SK-N-SH (cell line): ENCODE measurements around the gene SPOUT1. TPM values are rescaled to one million over a fixed set of nuclear protein-coding genes. Genes with fewer than 3 reads are reported as not detected.

Source experiments
- CTCF ChIA-PET: fragments of 300-600, 350-600 bp; formaldehyde crosslinking; extraction: SDS; loops from one replicate; lab custom pipeline; 2021; lab: Yijun Ruan, JAX
- POLR2A ChIA-PET: fragments of 350-600 bp; sonication (Branson Sonifier 250); formaldehyde crosslinking; extraction: SDS; loops from one replicate; lab custom pipeline; 2020; ENCODE audit warnings: antibody characterized with exemption, inconsistent platforms; lab: Yijun Ruan, JAX
- DNase-seq: peaks from one replicate; pipeline ENCODE4 v3.0.0; 2012
- H2AFZ ChIP-seq: fragments of 200-600 bp; sonication (generic); 2 replicates; pipeline ENCODE4 v1.8.1; 2016; ENCODE audit warnings: antibody characterized with exemption, mild to moderate bottlenecking, low read depth
- H3F3A ChIP-seq: fragments of 200-600 bp; sonication (generic); replicated peaks from 2 replicates; pipeline ENCODE3; 2016; ENCODE audit warnings: antibody characterized with exemption, mild to moderate bottlenecking; ENCODE audit not compliant: insufficient read depth
- H3K27ac ChIP-seq, 2 experiments: fragments of 200-500 bp in 1 of 2; fragments of 200-600 bp in 1 of 2; sonication (Bioruptor generic) in 1 of 2; sonication (generic), shearing (Covaris generic) in 1 of 2; 2 replicates each; pipeline versions ENCODE4 v1.5.1 to v1.6.1; 2014 to 2016; ENCODE audit warnings: low read depth in 2 of 2, inconsistent platforms in 1 of 2, low read length in 1 of 2, mild to moderate bottlenecking in 1 of 2, mixed read lengths in 1 of 2
- H3K27me3 ChIP-seq: fragments of 200-600 bp; sonication (generic), shearing (Covaris generic); 2 replicates; pipeline ENCODE4 v1.6.1; 2016; ENCODE audit warnings: mixed run types; ENCODE audit not compliant: insufficient read depth
- H3K36me3 ChIP-seq, 2 experiments: fragments of 200-500 bp in 1 of 2; fragments of 200-600 bp in 1 of 2; sonication (Bioruptor generic) in 1 of 2; sonication (generic) in 1 of 2; replicated peaks in 1 of 2; 2 replicates each; pipeline versions ENCODE3 to v1.5.1; 2014 to 2016; ENCODE audit warnings: low read length in 1 of 2, mild to moderate bottlenecking in 1 of 2; ENCODE audit not compliant: insufficient read depth in 2 of 2, control insufficient read depth in 1 of 2
- H3K4me1 ChIP-seq, 2 experiments: fragments of 200-500 bp in 1 of 2; fragments of 200-600 bp in 1 of 2; sonication (Bioruptor generic) in 1 of 2; sonication (generic), shearing (Covaris generic) in 1 of 2; 2 replicates each; pipeline versions ENCODE4 v1.5.1 to v1.6.1; 2014 to 2016; ENCODE audit warnings: low read depth in 1 of 2, low read length in 1 of 2, mixed run types in 1 of 2; ENCODE audit not compliant: insufficient read depth in 2 of 2, control insufficient read depth in 1 of 2
- H3K4me2 ChIP-seq: fragments of 200-600 bp; sonication (generic), shearing (Covaris generic); 2 replicates; pipeline ENCODE4 v1.6.1; 2017; ENCODE audit warnings: mixed run types
- H3K4me3 ChIP-seq, 2 experiments: fragments of 200-500 bp in 1 of 2; fragments of 200-600 bp in 1 of 2; sonication (Bioruptor generic) in 1 of 2; sonication (generic), shearing (Covaris generic) in 1 of 2; 2 replicates each; pipeline versions ENCODE4 v1.5.1 to v1.8.1; 2014 to 2016; ENCODE audit warnings: low read depth in 2 of 2, inconsistent platforms in 1 of 2, low read length in 1 of 2, mild to moderate bottlenecking in 1 of 2, mixed read lengths in 1 of 2, moderate library complexity in 1 of 2
- H3K79me2 ChIP-seq: fragments of 200-600 bp; sonication (generic); 2 replicates; pipeline ENCODE4 v1.8.1; 2017; ENCODE audit warnings: mild to moderate bottlenecking; ENCODE audit not compliant: insufficient read depth
- H3K9ac ChIP-seq: fragments of 200-600 bp; sonication (generic); 2 replicates; pipeline ENCODE4 v1.6.1; 2017; ENCODE audit warnings: mixed run types
- H3K9me2 ChIP-seq: fragments of 200-600 bp; sonication (generic); 2 replicates; pipeline ENCODE4 v1.6.1; 2017; ENCODE audit warnings: mixed run types
- H3K9me3 ChIP-seq: fragments of 200-600 bp; sonication (generic); 2 replicates; pipeline ENCODE4 v1.6.1; 2017; ENCODE audit warnings: mixed run types, mild to moderate bottlenecking, moderate library complexity
- H4K20me1 ChIP-seq: fragments of 200-600 bp; sonication (generic); 2 replicates; pipeline ENCODE4 v1.6.1; 2017; ENCODE audit warnings: mild to moderate bottlenecking, mixed run types; ENCODE audit not compliant: insufficient read depth
- CHD2 ChIP-seq: fragments of 150-350 bp; IDR thresholded peaks from 2 replicates; pipeline ENCODE4 v1.6.1; 2018; ENCODE audit warnings: low read length; ENCODE audit not compliant: partially characterized antibody
- FOXJ3 ChIP-seq: sonication (generic); formaldehyde crosslinking; IDR thresholded peaks from 2 replicates; pipeline ENCODE4 v1.5.1; 2020; ENCODE audit warnings: mild to moderate bottlenecking, missing genetic modification reagents
- FOXM1 ChIP-seq: IDR thresholded peaks from 2 replicates; pipeline ENCODE4 v1.4.0; 2012; ENCODE audit warnings: low read depth, mild to moderate bottlenecking
- GABPA ChIP-seq: IDR thresholded peaks from 2 replicates; pipeline ENCODE4 v1.4.0; 2012; ENCODE audit warnings: low read depth, mild to moderate bottlenecking
- MXI1 ChIP-seq: IDR thresholded peaks from 2 replicates; pipeline ENCODE4 v1.6.1; 2012; ENCODE audit warnings: mild to moderate bottlenecking, low read depth, low read length, improper control_type of control experiment
- NFIC ChIP-seq: IDR thresholded peaks from 2 replicates; pipeline ENCODE4 v1.4.0; 2012; ENCODE audit warnings: borderline replicate concordance
- NRF1 ChIP-seq: IDR thresholded peaks from 2 replicates; pipeline ENCODE4 v1.6.1; 2012; ENCODE audit warnings: low read depth, mild to moderate bottlenecking, low read length
- POLR2AphosphoS5 ChIP-seq: IDR thresholded peaks from 2 replicates; pipeline ENCODE4 v1.6.1; 2012; ENCODE audit warnings: low read depth, low read length
- RFX5 ChIP-seq: IDR thresholded peaks from 2 replicates; pipeline ENCODE4 v1.6.1; 2012; ENCODE audit warnings: mild to moderate bottlenecking, improper control_type of control experiment, low read length
- TEAD4 ChIP-seq: IDR thresholded peaks from 2 replicates; pipeline ENCODE4 v1.4.0; 2012; ENCODE audit warnings: mild to moderate bottlenecking, borderline replicate concordance; ENCODE audit not compliant: insufficient read depth
- WGBS: methylation state at CpG from one replicate; pipeline ENCODE4 v1.1.6; 2017; ENCODE audit warnings: low lambda C conversion rate; 5-methylcytosine and 5-hydroxymethylcytosine counted together
- polyA plus RNA-seq, 3 experiments: library from polyadenylated mRNA; depleted of rRNA; stranded (reverse); fragments of >200 nt; gene quantifications; 2 replicates each; pipeline ENCODE4 v1.2.3, GENCODE V29; 2012
- TF ChIP-seq, protein P1 (sequence below): IDR thresholded peaks from 2 replicates; pipeline ENCODE4 v1.6.1; 2012; ENCODE audit warnings: mild to moderate bottlenecking, low read depth, low read length, moderate library complexity
- TF ChIP-seq, protein P2 (sequence below): IDR thresholded peaks from 2 replicates; pipeline ENCODE4 v1.4.0; 2012; ENCODE audit warnings: low read depth, borderline replicate concordance
- TF ChIP-seq, protein P3 (sequence below): fragments of 150-350 bp; IDR thresholded peaks from 2 replicates; pipeline ENCODE4 v1.6.1; 2016; ENCODE audit warnings: mild to moderate bottlenecking, low read depth, low read length
- TF ChIP-seq, protein P4 (sequence below): IDR thresholded peaks from 2 replicates; pipeline ENCODE4 v1.4.0; 2012; ENCODE audit warnings: low read depth

The SPOUT1 gene
- polyA plus RNA-seq, 1 of the 3 experiments (the other 2 are of a cell fraction): 44.2 TPM

DNA sequence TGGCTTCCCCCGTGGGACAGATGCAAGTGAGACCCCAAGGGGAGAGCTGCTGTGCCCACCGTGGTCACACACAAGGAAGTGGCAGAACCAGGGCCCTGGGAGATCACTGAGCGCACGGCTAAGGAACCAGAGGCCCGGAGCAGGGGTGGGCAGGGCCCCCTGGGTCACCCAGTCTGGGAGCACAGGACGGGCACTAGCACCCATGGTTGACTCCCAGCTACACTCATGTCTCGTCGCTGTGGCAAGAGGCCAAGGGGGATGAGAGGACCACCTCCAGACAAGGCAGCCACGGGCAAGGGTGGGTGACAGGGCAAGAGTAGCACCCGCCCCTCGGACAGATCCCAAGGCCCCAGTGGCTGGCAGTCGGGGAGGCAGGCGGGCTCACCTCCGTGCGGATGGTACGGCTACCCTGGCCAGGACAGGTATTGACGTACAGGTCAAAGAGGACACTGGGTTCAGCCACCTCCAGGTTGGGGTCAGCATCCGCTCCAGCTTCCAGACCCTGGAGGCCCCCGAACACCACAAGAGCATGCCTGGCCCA lies 6.2 kb downstream of the SPOUT1 start:
- Histone ChIP-seq H3K27me3 (no peaks in the 10 kb centered on the region), H2AFZ (no peak overlapping the region), H3K79me2 (peaks cover 21% of the 10 kb centered on the region; the same call in 1 of the 2 replicates), H3K4me1 (peaks cover 0 to 17% of the 10 kb centered on the region in 2 experiments; a peak in 1 of 4 replicates), H3K27ac (no peak overlapping the region), H3K9me2 (no peaks in the 10 kb centered on the region), H3K36me3 (peaks cover 26 to 54% of the 10 kb centered on the region in 2 experiments), H3K4me3 (no peak overlapping the region), H3F3A (peaks cover 19% of the 10 kb centered on the region), H4K20me1 (peaks cover 6% of the 10 kb centered on the region; the same call in 1 of the 2 replicates), H3K9ac (no peak overlapping the region), H3K9me3 (no peaks in the 10 kb centered on the region), H3K4me2 (no peak overlapping the region)
- CTCF ChIA-PET: no interaction called here
- DNase-seq: no peak
- POLR2A ChIA-PET: no interaction called here
- no peak for TF ChIP-seq NFIC
- TF ChIP-seq MXI1: no peak
- TF ChIP-seq, protein P1, sequence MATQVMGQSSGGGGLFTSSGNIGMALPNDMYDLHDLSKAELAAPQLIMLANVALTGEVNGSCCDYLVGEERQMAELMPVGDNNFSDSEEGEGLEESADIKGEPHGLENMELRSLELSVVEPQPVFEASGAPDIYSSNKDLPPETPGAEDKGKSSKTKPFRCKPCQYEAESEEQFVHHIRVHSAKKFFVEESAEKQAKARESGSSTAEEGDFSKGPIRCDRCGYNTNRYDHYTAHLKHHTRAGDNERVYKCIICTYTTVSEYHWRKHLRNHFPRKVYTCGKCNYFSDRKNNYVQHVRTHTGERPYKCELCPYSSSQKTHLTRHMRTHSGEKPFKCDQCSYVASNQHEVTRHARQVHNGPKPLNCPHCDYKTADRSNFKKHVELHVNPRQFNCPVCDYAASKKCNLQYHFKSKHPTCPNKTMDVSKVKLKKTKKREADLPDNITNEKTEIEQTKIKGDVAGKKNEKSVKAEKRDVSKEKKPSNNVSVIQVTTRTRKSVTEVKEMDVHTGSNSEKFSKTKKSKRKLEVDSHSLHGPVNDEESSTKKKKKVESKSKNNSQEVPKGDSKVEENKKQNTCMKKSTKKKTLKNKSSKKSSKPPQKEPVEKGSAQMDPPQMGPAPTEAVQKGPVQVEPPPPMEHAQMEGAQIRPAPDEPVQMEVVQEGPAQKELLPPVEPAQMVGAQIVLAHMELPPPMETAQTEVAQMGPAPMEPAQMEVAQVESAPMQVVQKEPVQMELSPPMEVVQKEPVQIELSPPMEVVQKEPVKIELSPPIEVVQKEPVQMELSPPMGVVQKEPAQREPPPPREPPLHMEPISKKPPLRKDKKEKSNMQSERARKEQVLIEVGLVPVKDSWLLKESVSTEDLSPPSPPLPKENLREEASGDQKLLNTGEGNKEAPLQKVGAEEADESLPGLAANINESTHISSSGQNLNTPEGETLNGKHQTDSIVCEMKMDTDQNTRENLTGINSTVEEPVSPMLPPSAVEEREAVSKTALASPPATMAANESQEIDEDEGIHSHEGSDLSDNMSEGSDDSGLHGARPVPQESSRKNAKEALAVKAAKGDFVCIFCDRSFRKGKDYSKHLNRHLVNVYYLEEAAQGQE: no peak
- TF ChIP-seq NRF1: no peak
- TF ChIP-seq FOXJ3 (CRISPR knock-in tag): no peak
- WGBS: 100% methylated on average over 1 of the region's 19 CpGs

DNA sequence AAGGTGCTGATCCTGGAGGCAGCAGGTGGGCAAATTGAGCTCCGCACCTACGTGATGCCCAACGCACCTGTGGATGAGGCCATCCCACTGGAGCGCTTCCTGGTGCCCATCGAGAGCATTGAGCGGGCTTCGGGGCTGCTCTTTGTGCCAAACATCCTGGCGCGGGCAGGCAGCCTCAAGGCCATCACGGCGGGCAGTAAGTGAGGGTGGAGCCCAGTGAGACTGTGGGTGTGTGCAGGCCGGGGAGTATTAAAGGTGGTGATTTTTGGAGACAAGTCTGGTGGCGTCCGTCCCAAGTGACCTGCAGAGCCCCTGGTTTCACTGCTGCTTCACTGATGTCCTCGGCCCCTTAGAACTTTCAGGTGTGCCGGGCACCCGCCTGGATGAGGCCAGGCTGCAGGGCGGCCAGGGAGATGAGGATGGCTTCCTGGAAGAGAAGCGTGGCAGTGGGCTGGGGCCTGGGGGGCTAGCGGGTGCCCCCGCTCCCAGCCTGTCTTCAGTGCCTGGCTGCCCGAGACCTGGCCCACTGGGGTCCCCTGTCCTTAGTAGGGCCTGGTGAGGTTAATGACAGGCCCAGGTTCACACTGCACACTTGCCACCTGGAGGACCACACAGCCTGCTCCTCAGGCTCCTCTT lies 7.1 kb downstream of the SPOUT1 start:
- Histone ChIP-seq H3K9me3 (no peaks in the 10 kb centered on the region), H3K9me2 (no peaks in the 10 kb centered on the region), H4K20me1 (peaks cover 6% of the 10 kb centered on the region; the same call in 1 of the 2 replicates), H3K27ac (no peak overlapping the region), H3K79me2 (peaks cover 12% of the 10 kb centered on the region; the same call in 1 of the 2 replicates), H3K4me1 (peaks cover 0 to 17% of the 10 kb centered on the region in 2 experiments; a peak in 1 of 4 replicates), H2AFZ (no peak overlapping the region), H3K4me2 (no peak overlapping the region), H3K27me3 (no peaks in the 10 kb centered on the region), H3K36me3 (peaks cover 26 to 54% of the 10 kb centered on the region in 2 experiments), H3K4me3 (no peak overlapping the region)
- CTCF ChIA-PET: no interaction called here
- no peak for DNase-seq
- POLR2A ChIA-PET: no interaction called here
- TF ChIP-seq FOXM1 (no peak), MXI1 (no peak), GABPA (no peak), CHD2 (no peak), FOXJ3 (CRISPR knock-in tag) (no peak), NRF1 (no peak), TEAD4 (no peak), POLR2AphosphoS5 (no peak), RFX5 (no peak)
- TF ChIP-seq, protein P2, sequence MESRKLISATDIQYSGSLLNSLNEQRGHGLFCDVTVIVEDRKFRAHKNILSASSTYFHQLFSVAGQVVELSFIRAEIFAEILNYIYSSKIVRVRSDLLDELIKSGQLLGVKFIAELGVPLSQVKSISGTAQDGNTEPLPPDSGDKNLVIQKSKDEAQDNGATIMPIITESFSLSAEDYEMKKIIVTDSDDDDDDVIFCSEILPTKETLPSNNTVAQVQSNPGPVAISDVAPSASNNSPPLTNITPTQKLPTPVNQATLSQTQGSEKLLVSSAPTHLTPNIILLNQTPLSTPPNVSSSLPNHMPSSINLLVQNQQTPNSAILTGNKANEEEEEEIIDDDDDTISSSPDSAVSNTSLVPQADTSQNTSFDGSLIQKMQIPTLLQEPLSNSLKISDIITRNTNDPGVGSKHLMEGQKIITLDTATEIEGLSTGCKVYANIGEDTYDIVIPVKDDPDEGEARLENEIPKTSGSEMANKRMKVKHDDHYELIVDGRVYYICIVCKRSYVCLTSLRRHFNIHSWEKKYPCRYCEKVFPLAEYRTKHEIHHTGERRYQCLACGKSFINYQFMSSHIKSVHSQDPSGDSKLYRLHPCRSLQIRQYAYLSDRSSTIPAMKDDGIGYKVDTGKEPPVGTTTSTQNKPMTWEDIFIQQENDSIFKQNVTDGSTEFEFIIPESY: no peak
- TF ChIP-seq, protein P3, sequence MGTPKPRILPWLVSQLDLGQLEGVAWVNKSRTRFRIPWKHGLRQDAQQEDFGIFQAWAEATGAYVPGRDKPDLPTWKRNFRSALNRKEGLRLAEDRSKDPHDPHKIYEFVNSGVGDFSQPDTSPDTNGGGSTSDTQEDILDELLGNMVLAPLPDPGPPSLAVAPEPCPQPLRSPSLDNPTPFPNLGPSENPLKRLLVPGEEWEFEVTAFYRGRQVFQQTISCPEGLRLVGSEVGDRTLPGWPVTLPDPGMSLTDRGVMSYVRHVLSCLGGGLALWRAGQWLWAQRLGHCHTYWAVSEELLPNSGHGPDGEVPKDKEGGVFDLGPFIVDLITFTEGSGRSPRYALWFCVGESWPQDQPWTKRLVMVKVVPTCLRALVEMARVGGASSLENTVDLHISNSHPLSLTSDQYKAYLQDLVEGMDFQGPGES: no peak
- TF ChIP-seq, protein P4, sequence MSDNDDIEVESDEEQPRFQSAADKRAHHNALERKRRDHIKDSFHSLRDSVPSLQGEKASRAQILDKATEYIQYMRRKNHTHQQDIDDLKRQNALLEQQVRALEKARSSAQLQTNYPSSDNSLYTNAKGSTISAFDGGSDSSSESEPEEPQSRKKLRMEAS: no peak
- TF ChIP-seq, all 33 proteins: peak for 0
- WGBS: 93% methylated on average over 12 of the region's 22 CpGs
- Histone ChIP-seq H3K9ac (no peak overlapping the region), H3F3A (peaks cover 23% of the 10 kb centered on the region)
